Caco-2 (cell line): ENCODE data around the gene GTF2F1. TPM values are rescaled to one million over a fixed set of nuclear protein-coding genes. Genes with fewer than 3 reads are reported as not detected.

ENCODE experiments used
- BruUV-seq: library from RNA; stranded (reverse); fragments of 400-500 nt; replicated peaks from 2 replicates; lab custom pipeline; 2021; lab: Mats Ljungman, UMichigan
- CTCF ChIA-PET: fragments of 300-600 bp; sonication (Branson Sonifier 250); formaldehyde crosslinking; loops from one replicate; lab custom pipeline; 2022; ENCODE audit warnings: antibody characterized with exemption; lab: Charles Lee
- POLR2A ChIA-PET: fragments of 300-600 bp; sonication (Branson Sonifier 250); formaldehyde crosslinking; loops from one replicate; lab custom pipeline; 2022; ENCODE audit warnings: antibody characterized with exemption; lab: Charles Lee
- DNase-seq, 2 experiments: peaks; one replicate each; pipeline versions ENCODE4 v3.0.0 to v3.0.0-alpha.2; 2020 to 2022
- H3K27me3 ChIP-seq: replicated peaks from 2 replicates; pipeline ENCODE4 v1.6.0; 2011; ENCODE audit warnings: low read length; ENCODE audit not compliant: control insufficient read depth, insufficient read depth
- H3K36me3 ChIP-seq: 2 replicates; pipeline ENCODE4 v1.5.1; 2011; ENCODE audit warnings: low read length; ENCODE audit not compliant: control insufficient read depth, insufficient read depth
- H3K4me1 ChIP-seq: fragments of 250-450 bp; sonication (Bioruptor Pico); 2 replicates; pipeline ENCODE4 v1.5.1; 2020; ENCODE audit warnings: mild to moderate bottlenecking
- H3K4me3 ChIP-seq: 2 replicates; pipeline ENCODE4 v1.5.1; 2011; ENCODE audit warnings: low read depth, mild to moderate bottlenecking, control low read depth, low read length
- H3K9me3 ChIP-seq: fragments of 250-450 bp; sonication (Bioruptor Pico); 2 replicates; pipeline ENCODE4 v1.5.1; 2020; ENCODE audit warnings: mild to moderate bottlenecking, moderate library complexity
- H3K27ac Mint-ChIP-seq: one replicate; pipeline ENCODE4 v1.8.0; 2022; ENCODE audit warnings: mixed read lengths; ENCODE audit not compliant: unreplicated experiment
- H3K27me3 Mint-ChIP-seq: one replicate; pipeline ENCODE4 v1.8.0; 2022; ENCODE audit warnings: mixed read lengths; ENCODE audit not compliant: insufficient read depth, unreplicated experiment
- H3K36me3 Mint-ChIP-seq: one replicate; pipeline ENCODE4 v1.8.0; 2022; ENCODE audit warnings: mild to moderate bottlenecking, mixed read lengths; ENCODE audit not compliant: insufficient read depth, unreplicated experiment
- H3K4me1 Mint-ChIP-seq: one replicate; pipeline ENCODE4 v1.8.0; 2022; ENCODE audit warnings: low read depth, mixed read lengths; ENCODE audit not compliant: unreplicated experiment
- H3K4me3 Mint-ChIP-seq: one replicate; pipeline ENCODE4 v1.8.0; 2022; ENCODE audit warnings: mild to moderate bottlenecking, moderate library complexity, mixed read lengths; ENCODE audit not compliant: unreplicated experiment
- H3K9me3 Mint-ChIP-seq: one replicate; pipeline ENCODE4 v1.8.0; 2022; ENCODE audit warnings: mixed read lengths; ENCODE audit not compliant: unreplicated experiment
- intact Hi-C: fragments of 100-400 bp; cut with micrococcal nuclease; formaldehyde crosslinking; loops from one replicate; pipeline ENCODE4 v1.10.0; 2022; ENCODE audit not compliant: unreplicated experiment
- total RNA-seq: library from RNA; stranded (reverse); gene quantifications from 2 replicates; pipeline ENCODE4 v1.2.3, GENCODE V29; 2022
- TF ChIP-seq, protein P1 (sequence below), 2 experiments: fragments of 200-600 bp in 1 of 2; IDR thresholded peaks; 1 replicate in 1 of 2; 2 replicates in 1 of 2; pipeline versions ENCODE4 v1.5.1 to v1.8.0; 2011 to 2022; ENCODE audit warnings: antibody characterized with exemption in 1 of 2, control low read depth in 1 of 2, inconsistent platforms in 1 of 2, low read depth in 1 of 2, low read length in 1 of 2, mild to moderate bottlenecking in 1 of 2, moderate library complexity in 1 of 2; ENCODE audit not compliant: insufficient read depth in 1 of 2, severe bottlenecking in 1 of 2, unreplicated experiment in 1 of 2

GTF2F1 gene
- total RNA-seq, 1 experiment from 2014 or later: 77.4 TPM

DNA sequence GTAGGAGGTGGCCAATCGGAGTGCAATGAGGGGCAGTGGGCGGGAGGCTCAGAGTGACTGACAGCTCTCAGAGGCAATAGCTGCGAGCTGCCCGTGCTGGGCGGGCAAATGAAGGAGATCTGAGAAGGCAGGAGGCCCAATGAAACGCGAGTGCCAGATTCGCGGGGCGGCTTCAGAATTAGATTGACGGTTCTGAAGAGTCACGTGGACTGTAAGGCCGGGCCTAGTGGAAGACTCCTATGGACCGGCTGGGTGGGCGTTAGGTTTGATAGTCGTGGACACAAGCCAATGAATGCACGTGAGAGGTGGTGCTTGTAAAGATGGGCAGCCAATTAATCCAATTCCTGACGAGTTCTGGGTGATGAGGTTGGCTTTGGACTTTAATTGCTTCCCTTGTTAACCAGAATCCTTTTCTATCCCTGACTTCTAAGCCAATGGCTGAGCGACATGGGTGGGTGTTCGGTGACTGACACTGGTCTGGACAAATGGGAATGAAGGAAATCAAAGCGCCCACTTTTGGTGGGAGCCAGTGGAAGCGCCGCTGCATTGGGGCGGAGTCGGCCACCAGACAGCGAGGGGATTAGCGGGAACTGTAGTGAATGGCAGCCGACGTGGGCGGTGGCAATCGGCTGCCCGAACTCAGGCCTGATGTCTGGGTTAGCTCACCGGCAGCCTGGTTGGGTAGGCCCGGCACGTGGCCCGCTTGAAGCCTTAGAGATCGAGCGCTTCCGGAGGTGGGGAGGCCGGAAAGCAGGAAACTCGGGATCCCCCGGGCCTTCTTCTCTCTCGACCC lies 32.2 kb upstream of the GTF2F1 start:
- Mint-ChIP-seq H3K9me3 (no peaks in the 10 kb centered on the region), H3K27me3 (no peaks in the 10 kb centered on the region), H3K36me3 (peaks cover 49% of the 10 kb centered on the region), H3K4me3 (peak overlapping the region; percentile 77), H3K4me1 (peaks cover 6% of the 10 kb centered on the region), H3K27ac (peak overlapping the region; percentile 95)
- Histone ChIP-seq H3K36me3 (peaks cover 2% of the 10 kb centered on the region), H3K4me3 (peak overlapping the region; percentile 23), H3K9me3 (no peaks in the 10 kb centered on the region), H3K4me1 (peaks cover 20% of the 10 kb centered on the region), H3K27me3 (no peaks in the 10 kb centered on the region)
- POLR2A ChIA-PET: interaction anchor here (0.5 to 2.0 kb wide), 7 partner anchors 11 to 64 kb away, joined by 3 to 27 read pairs (median 9); partner anchors contain the start of genes ALKBH7, CLPP and SLC25A23
- intact Hi-C loops: loop anchor here (1.0 to 10.0 kb wide), 4 partner anchors 40 to 448 kb away; partner anchors contain the start of genes ALKBH7, CRB3, MLLT1 and RANBP3
- DNase-seq: peak; percentile 99 to 100
- no TSS peak for BruUV-seq
- CTCF ChIA-PET: interaction anchor here (0.5 to 2.0 kb wide), 12 partner anchors 12 to 1476 kb away, joined by 3 to 6 read pairs (median 3); partner anchors contain the start of genes ALKBH7 and SLC25A23
- TF ChIP-seq, protein P1, sequence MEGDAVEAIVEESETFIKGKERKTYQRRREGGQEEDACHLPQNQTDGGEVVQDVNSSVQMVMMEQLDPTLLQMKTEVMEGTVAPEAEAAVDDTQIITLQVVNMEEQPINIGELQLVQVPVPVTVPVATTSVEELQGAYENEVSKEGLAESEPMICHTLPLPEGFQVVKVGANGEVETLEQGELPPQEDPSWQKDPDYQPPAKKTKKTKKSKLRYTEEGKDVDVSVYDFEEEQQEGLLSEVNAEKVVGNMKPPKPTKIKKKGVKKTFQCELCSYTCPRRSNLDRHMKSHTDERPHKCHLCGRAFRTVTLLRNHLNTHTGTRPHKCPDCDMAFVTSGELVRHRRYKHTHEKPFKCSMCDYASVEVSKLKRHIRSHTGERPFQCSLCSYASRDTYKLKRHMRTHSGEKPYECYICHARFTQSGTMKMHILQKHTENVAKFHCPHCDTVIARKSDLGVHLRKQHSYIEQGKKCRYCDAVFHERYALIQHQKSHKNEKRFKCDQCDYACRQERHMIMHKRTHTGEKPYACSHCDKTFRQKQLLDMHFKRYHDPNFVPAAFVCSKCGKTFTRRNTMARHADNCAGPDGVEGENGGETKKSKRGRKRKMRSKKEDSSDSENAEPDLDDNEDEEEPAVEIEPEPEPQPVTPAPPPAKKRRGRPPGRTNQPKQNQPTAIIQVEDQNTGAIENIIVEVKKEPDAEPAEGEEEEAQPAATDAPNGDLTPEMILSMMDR (IDR thresholded peaks at IDR 0.05; ENCODE audit: insufficient read depth in 1 of 2, low read depth in 1 of 2, low read length in 1 of 2, severe bottlenecking in 1 of 2, unreplicated experiment in 1 of 2): no peak

DNA sequence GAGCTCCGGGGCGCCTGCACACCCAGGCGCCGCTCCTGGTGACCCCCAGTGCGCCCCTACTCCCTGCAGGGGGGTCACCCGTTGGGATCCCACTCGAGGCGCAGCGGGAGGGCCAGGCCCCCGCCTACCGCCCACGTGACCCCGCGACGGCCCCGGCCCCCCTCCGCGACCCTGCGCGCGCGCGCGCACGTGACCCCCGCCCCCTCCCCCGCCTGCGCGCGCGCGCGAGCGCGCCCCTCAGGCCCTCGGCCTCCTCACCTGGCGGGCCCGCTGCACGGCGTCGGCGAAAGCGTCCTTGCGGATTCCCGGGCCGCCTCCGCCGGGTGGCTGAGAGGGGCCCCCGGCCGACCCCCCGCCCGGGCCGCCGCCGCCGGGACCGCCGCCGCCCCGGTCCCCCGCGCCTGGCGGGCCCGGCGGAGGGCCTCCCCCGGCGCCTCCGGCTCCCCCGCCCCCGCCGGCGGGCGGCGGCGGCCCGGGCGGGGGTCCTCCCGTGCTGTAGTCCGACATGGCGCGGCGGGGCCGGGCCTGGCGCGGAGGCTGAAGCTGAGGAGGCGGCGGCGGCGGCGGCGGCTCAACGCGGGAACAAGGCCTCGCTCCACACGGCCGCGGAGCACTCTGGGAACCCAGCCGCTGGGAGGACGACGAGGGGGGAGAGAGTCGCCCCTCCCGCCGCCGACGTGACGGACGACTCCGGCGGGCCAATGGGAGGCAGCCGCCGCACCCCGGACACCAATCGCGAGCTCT lies 31.4 kb upstream of the GTF2F1 start, which contains the start of gene KHSRP:
KHSRP (minus strand) TSS at position 617 of the 744 bp plus-strand sequence; CDS start at position 507, 110 bp downstream.
- Mint-ChIP-seq H3K9me3 (no peaks in the 10 kb centered on the region), H3K27me3 (no peaks in the 10 kb centered on the region), H3K4me1 (peaks cover 6% of the 10 kb centered on the region), H3K36me3 (peaks cover 52% of the 10 kb centered on the region), H3K4me3 (peak within 1 kb of the TSS; percentile 96), H3K27ac (peak within 1 kb of the TSS; percentile 95)
- TF ChIP-seq, protein P1 (IDR thresholded peaks at IDR 0.05; ENCODE audit: insufficient read depth in 1 of 2, low read depth in 1 of 2, low read length in 1 of 2, severe bottlenecking in 1 of 2, unreplicated experiment in 1 of 2): no peak
- ChIA-PET CTCF (interaction anchor here (0.6 to 2.0 kb wide), 8 partner anchors 13 to 1475 kb away, joined by 3 to 6 read pairs (median 4); partner anchors contain the start of genes ALKBH7 and SLC25A23), POLR2A (interaction anchor here (0.5 to 2.0 kb wide), 7 partner anchors 12 to 63 kb away, joined by 3 to 27 read pairs (median 9); partner anchors contain the start of genes ALKBH7, CLPP and SLC25A23)
- no TSS peak for BruUV-seq
- H3K27me3 ChIP-seq: no peaks in the 10 kb centered on the region
- peaks cover 20% of the 10 kb centered on the region for H3K4me1 ChIP-seq
- DNase-seq: peak in 1 of 2 experiments; percentile 36
- peaks cover 2% of the 10 kb centered on the region for H3K36me3 ChIP-seq
- H3K4me3 ChIP-seq: peak within 1 kb of the TSS; percentile 92
- no peaks in the 10 kb centered on the region for H3K9me3 ChIP-seq
- intact Hi-C loops: loop anchor here (2.0 to 10.0 kb wide), 2 partner anchors 40 to 150 kb away; partner anchors contain the start of genes CRB3 and MLLT1
